ENCODE measurements around the gene XXYLT1.

Gene XXYLT1

GRCh38 chr3:195065864-195066185 lies 205.1 kb downstream of the XXYLT1 start:
- H3K4me3 ChIP-seq (ENCODE audit: low read length), result no peak overlapping the region
- DNase-seq (ENCODE audit: low read depth), result no peak
- TF ChIP-seq CTCF (IDR thresholded peaks at IDR 0.05; ENCODE audit: insufficient read depth, low read depth, low read length, missing control alignments), result no peak

DNA sequence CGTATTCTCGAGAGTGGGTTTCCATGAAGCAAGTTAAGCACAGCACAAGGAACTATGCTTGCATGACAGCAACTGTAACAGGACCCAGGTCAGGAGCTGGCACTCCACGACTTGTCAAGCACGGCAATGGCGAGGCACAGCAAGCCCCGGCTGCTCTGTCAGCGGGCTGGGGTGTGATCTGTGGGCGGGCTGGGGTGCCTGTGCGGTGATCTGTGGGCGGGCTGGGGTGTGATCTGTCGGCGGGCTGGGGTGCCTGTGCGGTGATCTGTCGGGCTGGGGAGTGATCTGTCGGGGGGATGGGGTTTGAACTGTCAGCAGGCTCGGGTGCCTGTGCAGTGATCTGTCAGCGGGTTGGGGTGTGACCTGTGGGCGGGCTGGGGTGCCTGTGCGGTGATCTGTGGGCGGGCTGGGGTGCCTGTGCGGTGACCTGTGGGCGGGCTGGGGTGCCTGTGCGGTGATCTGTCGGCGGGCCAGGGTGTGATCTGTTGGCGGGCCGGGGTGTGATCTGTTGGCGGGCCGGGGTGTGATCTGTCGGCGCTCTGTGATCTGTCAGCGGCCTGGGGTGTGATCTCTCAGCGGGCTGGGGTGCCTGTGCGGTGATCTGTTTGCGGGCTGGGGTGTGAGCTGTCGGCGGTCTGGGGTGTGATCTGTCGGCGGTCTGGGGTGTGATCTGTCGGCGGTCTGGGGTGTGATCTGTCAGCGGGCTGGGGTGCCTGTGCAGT lies 205.7 kb downstream of the XXYLT1 start:
- DNase-seq (ENCODE audit: low read depth), result no peak
- TF ChIP-seq CTCF (IDR thresholded peaks at IDR 0.05; ENCODE audit: insufficient read depth, low read depth, low read length, missing control alignments), result no peak
- H3K4me3 ChIP-seq (ENCODE audit: low read length), result no peak overlapping the region

DNA sequence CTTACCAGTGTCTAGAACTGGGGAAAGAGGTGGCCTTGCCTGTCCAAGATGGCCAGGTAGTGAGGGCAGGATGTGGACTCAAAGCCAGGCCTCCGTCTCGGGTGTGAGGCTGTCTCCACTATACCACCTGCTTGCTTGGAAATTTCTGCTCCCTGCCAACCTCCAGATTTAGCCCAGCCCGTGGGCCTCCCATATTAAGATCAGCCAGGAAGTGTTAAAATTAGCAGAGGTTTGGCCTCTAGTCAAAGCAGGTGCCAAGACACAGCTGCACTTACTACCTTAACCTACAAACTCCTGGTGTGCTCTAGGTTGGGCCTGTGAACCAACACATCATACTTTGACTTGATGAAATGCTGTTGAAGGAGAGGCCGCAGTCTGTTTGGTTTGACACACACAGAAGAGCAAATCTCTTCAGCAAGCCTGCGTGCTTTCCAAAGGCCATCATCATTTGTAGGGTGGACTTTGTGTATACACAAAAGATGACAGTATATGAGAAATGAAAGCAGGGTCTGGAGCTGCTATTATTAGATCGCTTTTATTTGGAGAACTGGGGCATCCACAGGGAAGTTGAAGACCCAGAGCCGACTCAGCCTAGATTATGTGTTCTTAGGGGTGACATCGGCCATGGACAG lies 206.5 kb downstream of the XXYLT1 start:
- no peak for DNase-seq (ENCODE audit: low read depth)
- no peak overlapping the region for H3K4me3 ChIP-seq (ENCODE audit: low read length)
- TF ChIP-seq CTCF (IDR thresholded peaks at IDR 0.05; ENCODE audit: insufficient read depth, low read depth, low read length, missing control alignments), result no peak

DNA sequence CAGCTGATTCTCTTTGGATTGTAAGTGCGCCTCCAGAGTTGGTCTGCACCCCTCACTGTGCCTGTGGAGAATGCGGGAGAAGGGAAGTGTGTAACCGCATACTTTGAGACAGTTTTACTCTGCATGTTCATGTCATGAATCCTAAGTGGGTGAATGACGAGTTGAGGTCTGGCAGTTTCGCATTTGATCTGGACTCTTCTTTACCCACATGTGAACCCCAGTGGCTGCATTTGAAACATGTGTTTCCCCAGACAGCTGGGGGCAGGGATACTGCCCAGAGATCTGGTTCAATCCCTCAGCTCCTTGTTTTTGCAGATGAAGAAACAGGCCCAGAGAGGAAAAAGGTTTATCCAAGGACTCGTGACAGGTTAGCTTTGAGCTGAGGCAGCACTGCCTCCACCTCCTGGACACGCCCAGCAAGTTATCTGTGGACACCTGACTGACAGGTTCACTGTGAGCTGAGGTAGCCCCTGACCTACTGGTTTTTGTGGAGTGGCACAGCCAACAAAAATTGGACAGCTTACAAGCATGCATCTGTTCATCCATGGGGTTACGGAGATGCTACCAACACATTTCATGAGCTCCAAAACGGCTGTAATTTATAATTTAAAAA lies 207.3 kb downstream of the XXYLT1 start:
- TF ChIP-seq CTCF (IDR thresholded peaks at IDR 0.05; ENCODE audit: insufficient read depth, low read depth, low read length, missing control alignments), result no peak
- DNase-seq (ENCODE audit: low read depth), result peak; percentile 38
- no peak overlapping the region for H3K4me3 ChIP-seq (ENCODE audit: low read length)

DNA sequence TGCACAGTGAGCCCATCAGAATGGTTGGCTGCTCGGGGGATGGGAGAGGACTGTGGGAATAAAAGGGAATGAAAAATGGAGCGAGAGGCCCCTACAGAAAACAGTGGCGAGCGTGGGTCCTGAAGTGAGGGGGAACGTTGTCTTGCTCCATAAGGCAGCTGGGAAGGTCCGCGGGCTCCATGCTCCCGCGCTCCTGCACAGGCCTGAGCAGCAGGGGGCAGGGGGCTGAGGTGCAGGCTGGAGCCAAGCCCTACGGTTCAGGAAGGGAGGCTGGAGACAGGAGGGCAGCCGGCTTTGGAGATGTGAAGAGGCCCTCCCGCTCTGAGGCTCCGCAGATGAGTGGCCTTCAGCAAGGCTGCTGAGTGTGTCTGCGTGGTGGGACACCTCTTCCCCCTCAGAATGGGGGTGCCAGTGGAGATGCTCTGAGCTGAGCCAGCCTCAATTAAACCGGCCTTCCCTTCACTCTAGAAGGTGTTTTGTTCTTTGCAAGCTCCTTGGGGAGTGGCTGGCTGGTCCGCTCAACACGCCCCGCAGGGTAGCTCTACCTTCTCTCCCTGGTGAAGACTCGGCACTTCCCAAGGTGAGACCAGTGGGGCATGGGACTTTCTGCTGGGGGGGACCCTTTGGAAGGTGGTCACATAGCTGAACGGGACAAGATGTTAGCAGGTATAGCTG lies 208.0 kb downstream of the XXYLT1 start:
- no peak overlapping the region for H3K4me3 ChIP-seq (ENCODE audit: low read length)
- DNase-seq (ENCODE audit: low read depth), result no peak
- no peak for TF ChIP-seq CTCF (IDR thresholded peaks at IDR 0.05; ENCODE audit: insufficient read depth, low read depth, low read length, missing control alignments)

DNA sequence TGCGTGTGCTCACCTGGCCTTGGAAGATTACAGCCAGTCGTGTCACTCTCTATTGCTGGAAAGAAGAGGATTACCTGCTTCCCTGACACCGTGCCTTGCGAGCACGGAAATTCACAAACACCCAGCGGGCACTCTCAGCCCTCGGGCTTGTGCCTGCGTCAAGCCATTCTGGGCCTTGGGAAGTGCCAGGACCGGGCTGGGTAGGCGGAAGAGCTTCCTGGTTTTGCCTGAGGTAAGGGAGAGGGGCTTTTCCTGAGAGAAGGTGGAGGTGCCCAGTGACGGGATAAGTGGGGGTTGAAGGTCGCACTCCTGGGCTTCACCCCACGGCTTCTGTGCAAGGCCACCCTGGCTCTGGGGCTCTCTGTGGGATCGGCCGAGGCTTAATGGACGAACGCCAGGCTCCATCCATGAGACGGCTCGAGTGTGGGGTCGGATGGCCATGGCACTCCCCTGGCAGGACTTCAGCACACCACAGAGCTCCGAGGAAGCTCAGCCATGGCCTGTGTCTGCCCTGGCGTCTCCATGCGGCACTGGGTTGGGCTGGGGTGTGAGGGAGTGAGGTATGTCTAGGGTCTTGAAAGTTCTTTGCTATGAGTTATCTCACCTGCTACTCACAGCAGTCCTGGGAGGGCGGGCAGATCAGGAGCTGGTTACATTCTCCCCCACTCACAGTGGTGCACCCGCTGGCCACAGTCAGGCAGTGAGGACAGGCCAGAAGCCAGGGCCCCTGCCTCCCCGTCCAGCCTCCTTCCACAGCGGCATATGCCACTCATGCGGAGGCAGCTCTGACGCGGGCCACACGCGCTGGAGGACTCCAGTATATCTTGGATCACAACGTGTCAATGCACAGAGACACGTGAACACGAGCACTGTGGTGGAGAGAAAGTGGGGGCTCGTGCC lies 209.0 kb downstream of the XXYLT1 start:
- no peak overlapping the region for H3K4me3 ChIP-seq (ENCODE audit: low read length)

More for the DNA sequence above, 209.0 kb downstream of the XXYLT1 start:
- TF ChIP-seq CTCF (IDR thresholded peaks at IDR 0.05; ENCODE audit: insufficient read depth, low read depth, low read length, missing control alignments), result no peak
- DNase-seq (ENCODE audit: low read depth), result no peak
